IPS DF 6.9 (cell line): Measurements from ENCODE around the gene SHANK2.

Experiments
- DNase-seq: peaks from one replicate; pipeline ENCODE4 v3.0.0-alpha.2; 2013; ENCODE audit warnings: low read depth, low spot score
- H3K27ac ChIP-seq: one replicate; pipeline ENCODE4 v1.5.1; 2013; ENCODE audit warnings: low read length, control low read depth
- H3K27me3 ChIP-seq: 2 replicates; pipeline ENCODE4 v1.6.1; 2013; ENCODE audit warnings: mild to moderate bottlenecking, low read length; ENCODE audit not compliant: control insufficient read depth, insufficient read depth
- H3K36me3 ChIP-seq: 2 replicates; pipeline ENCODE4 v1.6.1; 2013; ENCODE audit warnings: low read length; ENCODE audit not compliant: control insufficient read depth, insufficient read depth
- H3K4me1 ChIP-seq: 2 replicates; pipeline ENCODE4 v1.6.1; 2013; ENCODE audit warnings: low read length; ENCODE audit not compliant: control insufficient read depth, insufficient read depth
- H3K4me3 ChIP-seq: 2 replicates; pipeline ENCODE4 v1.5.1; 2013; ENCODE audit warnings: mild to moderate bottlenecking, low read length
- H3K9me3 ChIP-seq: 2 replicates; pipeline ENCODE4 v1.6.1; 2013; ENCODE audit warnings: low read length, inconsistent platforms; ENCODE audit not compliant: control insufficient read depth, insufficient read depth
- WGBS: extraction: QIAGEN DNeasy Blood & Tissue Kit; methylation state at CpG from one replicate; pipeline ENCODE4 v1.1.7; 2013; ENCODE audit warnings: mixed read lengths, missing lambda C conversion rate; ENCODE audit not compliant: insufficient read length, insufficient coverage; 5-methylcytosine and 5-hydroxymethylcytosine counted together

SHANK2 gene

DNA sequence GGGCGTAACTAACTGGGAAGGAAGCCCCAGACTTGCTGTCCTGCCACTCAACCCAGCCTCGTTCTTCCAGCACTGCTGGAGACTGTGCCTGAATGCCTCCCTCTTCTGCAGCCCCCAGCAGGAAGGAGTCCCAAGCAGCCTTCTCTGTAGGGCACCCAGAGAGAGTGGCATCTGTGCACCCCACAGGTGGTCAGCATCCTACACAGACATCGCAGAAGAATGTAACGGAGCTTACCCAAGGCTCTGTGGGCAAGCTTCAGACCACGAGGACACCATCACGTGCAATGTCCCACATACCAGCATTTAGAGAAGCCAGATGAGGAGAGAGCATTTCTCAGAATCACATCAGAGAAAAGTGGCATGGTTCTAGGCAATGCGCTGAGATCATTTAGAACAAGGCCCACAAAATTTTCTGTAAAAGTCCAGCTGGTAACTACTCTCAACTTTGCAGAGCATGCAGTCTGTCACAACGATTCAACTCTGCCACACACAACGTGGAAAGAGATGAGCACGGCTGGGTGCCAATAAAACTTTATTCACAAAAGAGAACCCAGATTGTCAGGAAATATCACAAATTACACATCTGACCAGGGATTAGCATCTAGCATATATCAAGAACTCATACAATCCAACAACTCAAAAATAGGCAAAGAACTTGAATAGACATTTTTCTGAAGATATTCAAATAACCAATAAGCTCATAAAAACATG, 33.4 kb downstream of the SHANK2 start:
- no peaks in the 10 kb centered on the region for H3K27me3 ChIP-seq
- no peaks in the 10 kb centered on the region for H3K9me3 ChIP-seq
- peaks cover 3% of the 10 kb centered on the region; the same call in 1 of the 2 replicates for H3K4me1 ChIP-seq
- DNase-seq, result no peak
- no peak overlapping the region for H3K4me3 ChIP-seq
- H3K27ac ChIP-seq, result no peak overlapping the region
- peaks cover 8% of the 10 kb centered on the region for H3K36me3 ChIP-seq
- no CpG with 5 or more reads among the region's 10 CpGs for WGBS

- WGBS, result no CpG with 5 or more reads among the region's 12 CpGs
- H3K27me3 ChIP-seq, result no peaks in the 10 kb centered on the region
These were observed 36.9 kb downstream of the SHANK2 start for GRCh38 chr11:71215425-71215965.

GRCh38 chr11:71214553-71215424, 37.6 kb downstream of the SHANK2 start:
- no peak for DNase-seq
- no CpG with 5 or more reads among the region's 23 CpGs for WGBS
- no peaks in the 10 kb centered on the region for H3K27me3 ChIP-seq

More at GRCh38 chr11:71215425-71215965, 36.9 kb downstream of the SHANK2 start:
- no peaks in the 10 kb centered on the region for H3K4me1 ChIP-seq
- no peak overlapping the region for H3K27ac ChIP-seq
- H3K4me3 ChIP-seq, result no peak overlapping the region
- H3K9me3 ChIP-seq, result no peaks in the 10 kb centered on the region
- H3K36me3 ChIP-seq, result no peaks in the 10 kb centered on the region
- DNase-seq, result no peak

GRCh38 chr11:71213696-71214552, 38.5 kb downstream of the SHANK2 start:
- H3K9me3 ChIP-seq, result no peaks in the 10 kb centered on the region
- WGBS, result no CpG with 5 or more reads among the region's 19 CpGs
- no peak for DNase-seq
- H3K36me3 ChIP-seq, result no peaks in the 10 kb centered on the region
- H3K27me3 ChIP-seq, result no peaks in the 10 kb centered on the region
- no peak overlapping the region for H3K27ac ChIP-seq
- H3K4me1 ChIP-seq, result no peaks in the 10 kb centered on the region
- H3K4me3 ChIP-seq, result no peak overlapping the region

More at GRCh38 chr11:71214553-71215424, 37.6 kb downstream of the SHANK2 start:
- Histone ChIP-seq H3K4me3 (no peak overlapping the region), H3K4me1 (no peaks in the 10 kb centered on the region), H3K27ac (no peak overlapping the region), H3K36me3 (no peaks in the 10 kb centered on the region), H3K9me3 (no peaks in the 10 kb centered on the region)

- DNase-seq, result no peak
- no CpG with 5 or more reads among the region's 10 CpGs for WGBS
- Histone ChIP-seq H3K4me3 (no peak overlapping the region; the same call in 1 of the 2 replicates), H3K27ac (no peak overlapping the region), H3K4me1 (no peaks in the 10 kb centered on the region), H3K27me3 (no peaks in the 10 kb centered on the region), H3K9me3 (no peaks in the 10 kb centered on the region), H3K36me3 (no peaks in the 10 kb centered on the region)
These were observed 39.4 kb downstream of the SHANK2 start for GRCh38 chr11:71212871-71213559.

DNA sequence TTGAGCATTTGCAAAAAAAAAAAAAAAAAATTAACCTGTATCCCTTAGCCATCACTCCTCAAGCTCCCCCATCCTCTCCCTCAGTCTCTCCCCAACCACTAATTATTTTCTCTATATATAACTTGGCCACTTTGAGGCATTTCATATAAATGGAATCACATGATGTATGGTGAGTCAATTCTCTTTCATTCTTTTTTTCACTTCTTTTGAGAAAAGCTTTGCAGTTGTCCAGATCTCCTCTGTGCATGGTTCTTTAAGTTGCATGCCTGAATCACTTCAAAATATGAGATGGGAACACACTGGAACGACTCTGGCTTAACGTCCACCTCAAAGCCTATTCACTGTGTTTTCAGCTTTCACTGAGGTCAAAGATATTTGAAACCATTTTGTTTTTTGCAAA, 40.7 kb downstream of the SHANK2 start:
- Histone ChIP-seq H3K27me3 (no peaks in the 10 kb centered on the region), H3K9me3 (no peaks in the 10 kb centered on the region)

DNA sequence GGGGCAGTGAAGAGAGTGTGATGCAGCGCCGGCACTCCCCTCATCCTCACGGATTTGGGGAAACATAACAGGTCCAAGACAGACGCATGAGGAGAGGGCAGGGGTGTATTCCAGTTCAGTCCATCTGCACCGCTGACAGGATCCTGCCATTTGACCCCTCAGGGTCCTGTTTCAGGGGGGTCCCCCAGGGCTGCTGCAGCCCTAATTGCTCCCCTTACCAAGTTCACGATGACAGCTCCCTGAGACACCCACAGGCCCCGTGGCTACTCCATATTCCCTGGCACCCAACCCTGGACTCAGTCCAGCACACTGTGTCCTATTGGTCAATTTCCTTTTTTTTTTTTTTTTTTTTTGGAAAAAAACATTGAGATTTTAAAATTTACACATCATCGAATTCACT, 41.5 kb downstream of the SHANK2 start:
- Histone ChIP-seq H3K4me1 (0 out of 2 replicates have a peak, but pooled peaks cover 1% of the 10 kb centered on the region), H3K27me3 (no peaks in the 10 kb centered on the region), H3K9me3 (no peaks in the 10 kb centered on the region), H3K27ac (no peak overlapping the region), H3K4me3 (no peak overlapping the region), H3K36me3 (no peaks in the 10 kb centered on the region)
- DNase-seq, result no peak
- no CpG with 5 or more reads among the region's 8 CpGs for WGBS

More for the DNA sequence above, 40.7 kb downstream of the SHANK2 start:
- Histone ChIP-seq H3K4me3 (no peak overlapping the region), H3K27ac (no peak overlapping the region), H3K36me3 (no peaks in the 10 kb centered on the region), H3K4me1 (no peaks in the 10 kb centered on the region)
- DNase-seq, result no peak
- no CpG with 5 or more reads among the region's 2 CpGs for WGBS

DNA sequence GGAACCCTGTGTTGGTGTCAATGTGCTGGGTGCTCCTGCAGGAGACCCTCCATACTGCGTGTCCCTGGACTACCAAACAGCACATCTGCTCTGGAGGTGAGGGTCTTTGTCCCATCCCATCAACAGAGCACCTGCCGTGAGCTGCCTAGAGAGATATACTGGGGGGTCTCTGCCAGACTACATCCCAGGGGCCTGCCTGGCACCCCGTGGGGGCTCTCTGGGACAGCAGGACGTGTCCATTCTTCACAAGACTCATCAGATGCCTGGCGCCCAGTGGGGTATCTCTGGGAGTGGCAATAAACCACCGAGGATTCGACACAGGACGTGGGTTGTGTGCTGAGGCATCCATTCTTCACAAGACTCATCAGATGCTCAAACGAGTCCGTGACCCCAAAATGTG, 42.7 kb downstream of the SHANK2 start:
- DNase-seq, result no peak
- Histone ChIP-seq H3K36me3 (no peaks in the 10 kb centered on the region), H3K27me3 (no peaks in the 10 kb centered on the region), H3K4me1 (peaks cover 3% of the 10 kb centered on the region; the same call in 1 of the 2 replicates), H3K9me3 (no peaks in the 10 kb centered on the region), H3K4me3 (no peak overlapping the region), H3K27ac (no peak overlapping the region)
- no CpG with 5 or more reads among the region's 10 CpGs for WGBS

DNA sequence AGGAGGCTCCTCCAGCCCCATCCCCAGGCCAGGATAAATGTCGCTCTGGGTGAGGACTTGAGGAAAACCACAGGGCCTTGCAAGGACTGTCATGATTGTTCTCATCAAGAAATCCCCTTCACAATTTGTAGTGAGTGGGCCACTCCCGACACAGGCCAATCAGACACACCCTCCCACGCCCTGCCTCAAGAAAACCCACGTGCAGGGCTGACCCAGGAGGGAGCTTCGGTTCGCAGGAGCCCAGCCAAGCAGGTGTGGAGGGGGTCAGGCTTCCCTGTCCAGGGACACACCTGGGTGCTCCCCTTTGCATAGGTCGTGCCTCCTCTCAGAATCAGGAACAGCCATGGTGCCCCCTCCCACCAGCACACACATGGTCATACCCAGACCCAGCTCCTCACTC, 43.2 kb downstream of the SHANK2 start:
- no peaks in the 10 kb centered on the region for H3K9me3 ChIP-seq
- H3K4me1 ChIP-seq, result peaks cover 4% of the 10 kb centered on the region; the same call in 1 of the 2 replicates
- H3K4me3 ChIP-seq, result no peak overlapping the region
- no CpG with 5 or more reads among the region's 7 CpGs for WGBS
- H3K27me3 ChIP-seq, result no peaks in the 10 kb centered on the region
- no peak overlapping the region for H3K27ac ChIP-seq
- DNase-seq, result no peak
- H3K36me3 ChIP-seq, result no peaks in the 10 kb centered on the region
